ENCODE measurements around the gene CDK7.
A peak's percentile ranks its signal among the peaks of the same experiment; 100 is the strongest.
"Not testable (repeated sequence)": the region's sequence is repeated elsewhere in the genome, so short reads cannot be mapped to it uniquely, and the experiment has no call there.

The CDK7 gene

DNA sequence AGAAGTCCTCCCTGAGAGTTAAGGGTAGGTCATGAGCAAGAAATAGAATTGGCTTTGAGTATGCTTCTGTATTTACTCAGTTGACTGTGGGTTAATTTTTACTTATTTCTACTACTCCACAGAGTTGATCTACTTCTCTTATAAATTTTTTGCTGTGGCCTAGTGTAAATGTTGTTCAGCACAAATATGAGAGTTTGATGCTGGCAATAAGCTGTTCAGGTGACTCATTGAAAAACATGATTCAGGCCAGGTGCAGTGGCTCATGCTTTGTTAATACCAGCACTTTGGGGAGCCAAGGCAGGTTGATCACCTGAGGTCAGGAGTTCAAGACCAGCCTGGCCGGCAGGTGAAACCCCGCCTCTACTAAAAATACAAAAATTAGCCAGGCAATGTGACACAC is 4.5 kb upstream of the CDK7 start:
- no peak overlapping the region for H3K4me3 ChIP-seq (ENCODE audit: low read depth, low read length)
- TF ChIP-seq POLR2A (IDR thresholded peaks at IDR 0.05; ENCODE audit: extremely low read depth, insufficient read length), result no peak
- no peak for TF ChIP-seq MYC (IDR thresholded peaks at IDR 0.05; ENCODE audit: low read depth, low read length)
- TF ChIP-seq, protein P1, sequence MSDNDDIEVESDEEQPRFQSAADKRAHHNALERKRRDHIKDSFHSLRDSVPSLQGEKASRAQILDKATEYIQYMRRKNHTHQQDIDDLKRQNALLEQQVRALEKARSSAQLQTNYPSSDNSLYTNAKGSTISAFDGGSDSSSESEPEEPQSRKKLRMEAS (IDR thresholded peaks at IDR 0.05; ENCODE audit: low read depth, low read length), result no peak
- TF ChIP-seq, protein P2, sequence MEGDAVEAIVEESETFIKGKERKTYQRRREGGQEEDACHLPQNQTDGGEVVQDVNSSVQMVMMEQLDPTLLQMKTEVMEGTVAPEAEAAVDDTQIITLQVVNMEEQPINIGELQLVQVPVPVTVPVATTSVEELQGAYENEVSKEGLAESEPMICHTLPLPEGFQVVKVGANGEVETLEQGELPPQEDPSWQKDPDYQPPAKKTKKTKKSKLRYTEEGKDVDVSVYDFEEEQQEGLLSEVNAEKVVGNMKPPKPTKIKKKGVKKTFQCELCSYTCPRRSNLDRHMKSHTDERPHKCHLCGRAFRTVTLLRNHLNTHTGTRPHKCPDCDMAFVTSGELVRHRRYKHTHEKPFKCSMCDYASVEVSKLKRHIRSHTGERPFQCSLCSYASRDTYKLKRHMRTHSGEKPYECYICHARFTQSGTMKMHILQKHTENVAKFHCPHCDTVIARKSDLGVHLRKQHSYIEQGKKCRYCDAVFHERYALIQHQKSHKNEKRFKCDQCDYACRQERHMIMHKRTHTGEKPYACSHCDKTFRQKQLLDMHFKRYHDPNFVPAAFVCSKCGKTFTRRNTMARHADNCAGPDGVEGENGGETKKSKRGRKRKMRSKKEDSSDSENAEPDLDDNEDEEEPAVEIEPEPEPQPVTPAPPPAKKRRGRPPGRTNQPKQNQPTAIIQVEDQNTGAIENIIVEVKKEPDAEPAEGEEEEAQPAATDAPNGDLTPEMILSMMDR (IDR thresholded peaks at IDR 0.05; ENCODE audit: low read depth, low read length), result no peak
- no peak for DNase-seq (ENCODE audit: low read depth)

DNA sequence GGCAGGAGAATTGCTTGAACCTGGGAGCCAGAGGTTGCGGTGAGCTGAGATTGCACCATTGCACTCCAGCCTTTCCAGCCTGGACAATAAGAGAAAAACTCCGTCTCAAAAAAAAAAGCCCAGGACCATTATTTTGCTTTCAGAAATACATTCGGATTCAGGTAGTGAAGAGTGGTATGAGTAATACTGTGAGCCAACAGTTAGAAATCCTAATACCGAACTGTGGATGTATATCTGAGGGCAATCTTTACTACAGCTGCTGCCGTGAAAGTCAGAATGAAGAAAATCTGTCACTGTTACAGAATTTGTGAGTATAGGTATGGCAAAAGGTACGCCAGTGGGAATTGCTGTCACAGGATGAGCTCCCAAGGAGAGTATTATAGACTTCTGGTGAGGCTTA is 3.4 kb upstream of the CDK7 start:
- no peak overlapping the region for H3K4me3 ChIP-seq (ENCODE audit: low read depth, low read length)
- DNase-seq (ENCODE audit: low read depth), result no peak
- no peak for TF ChIP-seq MYC (IDR thresholded peaks at IDR 0.05; ENCODE audit: low read depth, low read length)
- TF ChIP-seq, protein P2 (IDR thresholded peaks at IDR 0.05; ENCODE audit: low read depth, low read length), result no peak
- TF ChIP-seq POLR2A (IDR thresholded peaks at IDR 0.05; ENCODE audit: extremely low read depth, insufficient read length), result no peak
- TF ChIP-seq, protein P1 (IDR thresholded peaks at IDR 0.05; ENCODE audit: low read depth, low read length), result no peak

DNA sequence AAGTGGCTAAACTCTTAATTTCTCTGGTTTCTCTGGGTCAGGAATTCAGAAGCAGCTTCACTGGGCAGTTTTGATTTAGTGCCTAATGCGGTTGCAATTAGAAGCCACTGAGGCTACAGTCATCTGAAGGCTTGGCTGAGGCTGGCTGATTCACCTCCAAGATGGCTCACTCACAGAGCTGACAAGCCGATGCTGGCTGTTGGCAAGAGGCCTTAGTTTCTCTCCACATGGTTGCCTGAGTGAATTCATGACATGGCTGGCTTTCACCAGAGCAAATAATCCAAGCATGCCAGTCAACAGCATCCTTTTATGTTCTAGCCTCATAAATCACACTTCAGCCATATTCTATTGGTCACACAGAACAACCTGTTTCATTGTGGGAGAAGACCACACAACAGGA is 2.8 kb upstream of the CDK7 start:
- no peak for DNase-seq (ENCODE audit: low read depth)
- TF ChIP-seq, protein P2 (IDR thresholded peaks at IDR 0.05; ENCODE audit: low read depth, low read length), result no peak
- TF ChIP-seq, protein P1 (IDR thresholded peaks at IDR 0.05; ENCODE audit: low read depth, low read length), result no peak
- TF ChIP-seq MYC (IDR thresholded peaks at IDR 0.05; ENCODE audit: low read depth, low read length) (no peak), POLR2A (IDR thresholded peaks at IDR 0.05; ENCODE audit: extremely low read depth, insufficient read length) (no peak)
- no peak overlapping the region for H3K4me3 ChIP-seq (ENCODE audit: low read depth, low read length)

DNA sequence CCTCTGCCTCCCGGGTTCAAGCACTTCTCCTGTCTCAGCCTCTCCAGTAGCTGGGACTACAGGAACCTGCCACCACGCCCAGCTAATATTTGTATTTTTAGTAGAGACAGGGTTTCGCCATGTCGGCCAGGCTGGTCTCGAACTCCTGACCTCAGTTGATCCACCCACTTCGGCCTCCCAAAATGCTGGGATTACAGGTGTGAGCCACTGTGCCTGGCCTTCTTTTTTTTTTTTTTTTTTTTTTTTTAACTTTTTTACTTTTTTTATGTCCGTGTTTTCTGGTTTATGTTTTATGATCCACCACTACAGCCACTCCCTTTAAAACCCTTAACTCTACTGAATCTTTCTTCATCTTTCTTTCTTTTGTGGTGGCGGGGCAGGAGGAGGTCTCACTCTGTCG is 2.0 kb downstream of the CDK7 start:
- not testable (repeated sequence) for H3K4me3 ChIP-seq (ENCODE audit: low read depth, low read length); DNase-seq (ENCODE audit: low read depth)

DNA sequence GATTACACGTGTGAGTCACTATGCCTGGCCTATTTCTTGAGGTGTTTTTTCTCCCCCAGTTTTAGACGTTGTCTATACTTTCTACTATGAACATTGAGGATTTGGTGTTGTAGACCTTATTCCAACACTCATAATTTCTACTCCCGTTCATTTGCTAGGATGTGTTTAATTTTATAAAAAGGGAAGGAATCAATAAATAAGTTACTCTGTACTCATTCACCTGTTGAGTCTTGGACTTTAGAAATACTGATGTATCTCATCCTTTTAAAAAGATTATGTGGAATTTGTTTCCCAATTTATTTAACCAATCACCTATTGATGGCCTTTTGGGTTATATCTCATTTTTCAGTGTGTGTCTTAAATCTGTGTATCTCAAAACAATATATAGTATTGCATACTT is 3.2 kb downstream of the CDK7 start:
- TF ChIP-seq POLR2A (IDR thresholded peaks at IDR 0.05; ENCODE audit: extremely low read depth, insufficient read length), result no peak
- TF ChIP-seq, protein P2 (IDR thresholded peaks at IDR 0.05; ENCODE audit: low read depth, low read length), result no peak
- TF ChIP-seq MYC (IDR thresholded peaks at IDR 0.05; ENCODE audit: low read depth, low read length), result no peak
- TF ChIP-seq, protein P1 (IDR thresholded peaks at IDR 0.05; ENCODE audit: low read depth, low read length), result no peak
- H3K4me3 ChIP-seq (ENCODE audit: low read depth, low read length), result peak overlapping the region; percentile 1
- no peak for DNase-seq (ENCODE audit: low read depth)

DNA sequence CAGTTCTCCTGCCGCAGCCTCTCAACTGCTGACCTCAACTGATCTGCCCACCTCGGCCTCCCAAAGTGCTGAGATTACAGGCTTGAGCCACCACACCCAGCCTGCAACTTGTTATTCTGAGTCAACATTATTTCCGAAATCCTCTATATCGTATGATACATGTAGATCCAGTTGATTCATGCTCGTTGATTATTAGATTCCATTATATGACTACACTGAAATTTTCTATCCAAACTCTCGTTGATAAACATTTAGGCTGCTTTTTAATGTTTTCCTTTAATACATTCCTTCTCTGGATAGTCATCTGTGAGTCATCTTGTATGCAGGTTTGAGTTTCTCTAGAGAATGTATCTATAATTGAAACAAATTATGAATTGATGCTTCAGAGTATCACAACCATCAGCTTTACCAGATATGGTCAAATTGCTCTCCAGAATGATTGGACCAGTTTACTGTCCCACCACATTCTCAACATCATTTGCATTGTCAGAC is 4.1 kb downstream of the CDK7 start:
- no peak overlapping the region for H3K4me3 ChIP-seq (ENCODE audit: low read depth, low read length)
- TF ChIP-seq, protein P2 (IDR thresholded peaks at IDR 0.05; ENCODE audit: low read depth, low read length), result no peak
- TF ChIP-seq, protein P1 (IDR thresholded peaks at IDR 0.05; ENCODE audit: low read depth, low read length), result no peak
- TF ChIP-seq POLR2A (IDR thresholded peaks at IDR 0.05; ENCODE audit: extremely low read depth, insufficient read length) (no peak), MYC (IDR thresholded peaks at IDR 0.05; ENCODE audit: low read depth, low read length) (no peak)
- no peak for DNase-seq (ENCODE audit: low read depth)

Measured in NB4 (cell line).